ENCODE results near the gene NME5.
"Not testable (repeated sequence)": the region's sequence is repeated elsewhere in the genome, so short reads cannot be mapped to it uniquely, and the experiment has no call there.

NME5 gene

DNA sequence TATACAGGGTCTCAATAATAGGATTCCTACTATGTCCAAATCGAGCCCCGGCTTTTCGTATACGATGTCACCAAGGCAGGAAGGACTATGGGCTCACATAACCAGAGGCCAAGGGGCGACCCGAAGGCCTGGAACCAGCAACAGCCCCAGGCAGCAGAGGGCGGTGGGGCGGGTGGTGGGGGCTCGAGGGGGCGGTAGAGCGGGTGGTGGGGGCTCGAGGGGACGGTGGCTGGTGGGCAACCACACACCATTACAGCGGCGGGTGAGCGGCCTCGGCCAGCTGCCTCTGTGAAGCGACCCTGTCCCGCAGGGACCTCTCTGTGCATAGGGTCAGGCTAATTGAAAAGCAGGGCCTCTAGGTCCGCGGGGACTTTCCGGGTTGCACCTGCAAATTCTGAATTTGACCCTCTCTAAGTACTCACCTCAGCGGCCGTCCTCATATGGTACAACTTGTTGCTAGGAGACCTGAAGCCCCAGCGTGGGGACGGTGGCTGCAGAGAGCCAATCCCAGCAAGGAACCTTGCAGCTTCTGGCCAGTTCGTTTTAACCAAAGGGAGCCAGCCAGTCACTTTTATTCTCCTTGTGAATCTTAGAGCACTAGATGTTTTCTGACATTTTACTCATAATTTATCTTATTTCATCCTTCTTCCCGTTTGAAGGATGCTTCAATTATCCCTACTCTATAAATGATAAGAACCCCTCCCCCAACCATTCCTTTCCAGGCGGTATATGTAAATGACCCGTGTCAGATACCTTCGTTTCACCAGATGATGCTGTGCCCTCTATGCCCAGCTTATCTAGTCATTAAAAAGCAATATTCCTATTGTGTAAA, at the start of gene NME5:
Gene NME5, minus strand, starts transcription at position 480 of the 832 bp plus-strand sequence. CDS start 648 bp downstream, outside the sequence.
- DNase-seq: peak; percentile 18

GRCh38 chr5:138188626-138189025, 49.4 kb upstream of the NME5 start:
- DNase-seq: no peak

- no peak for DNase-seq
These were observed 46.8 kb upstream of the NME5 start for GRCh38 chr5:138186002-138186447.

DNA sequence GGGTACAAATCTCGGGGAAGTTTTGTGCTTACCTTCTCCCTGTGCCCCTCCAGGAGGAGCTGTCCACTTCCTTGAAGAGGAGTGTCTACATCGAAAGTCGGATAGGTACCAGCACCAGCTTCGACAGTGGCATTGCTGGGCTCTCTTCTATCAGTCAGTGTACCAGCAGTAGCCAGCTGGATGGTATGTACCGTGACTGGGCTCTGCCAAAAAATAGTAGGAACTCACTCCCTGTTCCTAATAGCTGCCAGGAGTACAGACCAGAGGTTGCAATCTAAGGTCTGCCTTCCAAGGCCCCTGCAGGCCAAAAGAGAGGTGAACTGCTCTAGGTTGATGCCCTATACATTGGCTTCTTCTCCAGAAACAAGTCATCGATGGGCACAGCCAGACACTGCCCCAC, 43.6 kb upstream of the NME5 start:
- DNase-seq: no peak

DNA sequence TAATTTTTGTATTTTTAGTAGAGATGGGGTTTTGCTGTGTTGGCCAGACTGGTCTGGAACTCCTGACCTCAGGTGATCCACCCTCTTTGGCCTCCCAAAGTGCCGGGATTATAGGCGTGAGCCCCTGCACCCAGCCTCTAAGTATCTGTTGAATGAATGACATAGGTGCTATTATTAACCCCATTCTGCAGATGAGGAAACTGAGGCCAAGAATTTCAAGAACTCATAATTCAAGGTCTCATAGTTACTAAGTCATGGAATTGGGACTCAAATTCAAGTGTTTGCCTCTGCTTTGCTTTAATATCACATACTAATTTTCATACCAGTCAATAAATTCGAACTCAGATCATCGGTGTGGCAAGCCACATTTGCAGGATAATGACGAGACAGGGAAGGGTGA, 41.6 kb upstream of the NME5 start:
- DNase-seq: no peak

DNA sequence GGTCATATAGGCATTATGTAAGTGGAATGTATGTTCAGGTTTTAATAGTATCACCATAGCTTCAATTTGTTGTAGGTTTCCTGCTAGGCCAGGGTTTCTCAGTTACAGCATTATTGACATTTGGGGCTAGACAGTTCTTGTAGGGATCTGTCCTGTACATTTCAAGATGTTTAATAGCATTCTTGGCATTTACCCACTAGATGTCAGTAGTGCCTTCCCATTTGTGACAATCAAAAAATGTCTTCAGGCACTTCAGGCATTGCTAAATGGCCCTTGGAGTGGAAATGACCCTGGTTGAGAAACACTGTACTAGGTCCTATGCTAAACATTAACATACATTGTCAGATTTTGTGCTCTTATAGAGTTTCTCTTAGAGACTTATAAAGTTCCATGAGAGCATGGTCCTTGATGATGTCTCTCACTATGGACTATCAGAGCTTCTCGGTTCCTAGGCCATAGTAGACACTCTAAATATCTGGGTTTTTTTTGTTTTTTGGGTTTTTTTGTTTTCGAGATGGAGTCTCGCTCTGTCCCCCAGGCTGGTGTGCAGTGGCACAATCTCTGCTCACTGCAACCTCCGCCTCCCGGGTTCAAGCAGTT, 41.1 kb upstream of the NME5 start:
- no peak for DNase-seq

- DNase-seq: no peak
These were observed 40.1 kb upstream of the NME5 start for GRCh38 chr5:138179277-138179857.

DNA sequence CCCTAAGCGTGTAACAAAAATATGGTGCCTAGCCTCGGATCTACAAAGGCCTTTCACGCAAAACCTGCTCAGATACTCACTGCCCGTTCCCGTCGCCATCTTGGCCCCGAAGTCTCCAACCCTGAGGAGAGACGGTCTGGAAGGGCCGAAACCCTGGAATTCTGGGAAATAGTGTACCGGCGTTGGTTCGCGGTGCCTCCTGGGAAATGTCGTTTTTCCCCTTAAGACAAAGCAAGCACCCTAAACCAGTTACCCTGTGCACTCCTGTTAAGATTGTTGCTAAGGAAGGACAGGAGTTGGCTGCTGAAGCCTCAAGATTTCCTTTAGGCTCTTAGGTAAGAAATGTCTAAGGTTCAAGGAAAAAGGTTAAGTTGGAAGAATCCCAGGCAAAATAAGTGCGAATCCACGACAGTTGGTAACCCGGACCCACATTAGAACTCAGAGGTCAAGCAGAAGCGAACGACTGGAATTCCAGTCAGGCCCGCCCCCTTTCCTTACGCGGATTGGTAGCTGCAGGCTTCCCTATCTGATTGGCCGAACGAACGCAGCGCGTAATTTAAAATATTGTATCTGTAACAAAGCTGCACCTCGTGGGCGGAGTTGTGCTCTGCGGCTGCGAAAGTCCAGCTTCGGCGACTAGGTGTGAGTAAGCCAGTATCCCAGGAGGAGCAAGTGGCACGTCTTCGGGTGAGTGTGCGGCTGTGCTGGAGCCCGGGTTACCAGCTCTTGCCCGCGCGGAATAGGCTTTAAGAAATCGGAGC, 39.5 kb upstream of the NME5 start, which contains the start of the genes BRD8 and KIF20A:
Gene BRD8, minus strand, starts transcription at position 115 of the 761 bp plus-strand sequence. Its CDS starts 16 bp downstream, at position 99.
Gene KIF20A, plus strand, starts transcription at position 597 of the 761 bp plus-strand sequence. CDS start 569 bp downstream, outside the sequence.
- DNase-seq: peak; percentile 96

- DNase-seq: no peak
These were observed 38.8 kb upstream of the NME5 start for GRCh38 chr5:138177941-138178515.

DNA sequence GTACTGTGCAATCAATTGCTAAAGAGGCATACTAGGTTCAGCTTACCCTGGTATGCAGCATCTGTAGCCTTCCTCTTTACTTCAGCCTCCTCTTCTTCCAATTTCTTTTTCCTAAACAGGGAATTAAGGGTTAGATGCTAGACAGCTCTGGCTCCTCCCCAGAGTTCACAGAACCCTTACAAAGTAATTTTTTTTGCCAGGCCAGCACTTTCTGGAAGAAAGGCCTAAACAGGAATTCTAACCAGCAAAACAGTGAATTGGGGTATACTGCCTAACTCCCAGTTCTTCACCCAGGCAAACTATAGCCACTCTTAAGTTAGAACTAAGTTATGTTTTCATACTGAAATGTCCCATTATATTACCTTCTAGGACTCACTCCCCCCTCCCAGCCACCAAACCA, 31.1 kb upstream of the NME5 start:
- no peak for DNase-seq

DNA sequence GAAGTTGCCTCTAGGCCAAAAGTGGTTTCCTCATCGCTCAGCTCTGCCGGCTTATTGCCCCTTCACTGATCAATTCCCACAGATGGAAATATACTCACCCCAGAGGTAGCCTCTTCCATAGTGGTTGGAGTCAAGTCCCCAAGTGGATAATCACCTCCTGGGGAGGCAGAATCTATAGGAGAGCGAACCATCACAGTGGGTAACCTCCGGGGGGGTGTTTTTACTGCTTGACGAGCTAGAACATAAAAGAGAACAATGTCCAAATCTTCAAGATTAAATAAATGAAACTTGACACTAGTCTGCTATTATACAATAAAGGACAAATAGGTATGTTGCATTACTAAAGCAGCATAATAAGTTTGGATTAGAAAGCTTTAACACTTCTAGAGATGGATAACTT, 29.9 kb upstream of the NME5 start:
- no peak for DNase-seq

DNA sequence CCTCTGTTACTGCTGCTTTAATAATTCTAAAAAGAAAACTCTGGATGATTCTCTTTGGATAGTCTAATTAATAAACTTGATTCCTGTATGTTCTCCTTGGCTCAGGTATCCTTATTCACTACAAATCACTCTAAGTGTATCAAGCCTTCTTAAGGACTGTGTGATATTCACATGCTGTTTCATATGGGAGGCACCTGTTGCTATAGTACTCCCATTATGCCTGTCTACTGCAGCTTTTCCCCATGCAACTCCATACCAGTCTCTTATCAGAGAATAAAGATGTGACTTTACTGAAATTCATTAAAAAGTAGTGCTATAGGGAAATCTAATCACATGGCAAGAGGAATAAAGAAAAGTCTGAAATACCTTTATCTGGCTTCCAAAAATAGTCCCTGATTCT, 24.5 kb upstream of the NME5 start:
- DNase-seq: no peak

GRCh38 chr5:138160706-138161105, 21.5 kb upstream of the NME5 start:
- no peak for DNase-seq

DNA sequence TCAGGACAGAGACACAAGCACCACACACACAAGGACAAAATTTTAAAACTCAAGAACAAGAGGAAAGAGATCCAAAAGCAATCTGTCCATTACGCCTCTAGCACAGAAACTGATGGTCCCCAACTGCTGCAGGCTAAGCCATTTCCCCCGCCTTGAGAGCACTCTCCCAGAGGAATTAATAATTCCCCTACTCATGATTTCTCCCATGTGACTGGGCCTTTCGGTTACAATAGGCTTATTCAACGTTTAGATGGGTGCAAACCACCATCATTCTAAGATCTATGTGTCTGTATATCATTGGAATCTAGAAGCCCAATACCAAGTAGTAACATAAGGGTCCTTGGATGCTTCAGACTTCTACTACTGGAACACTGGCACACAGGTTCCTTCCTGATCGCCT, 20.4 kb upstream of the NME5 start:
- DNase-seq: no peak

DNA sequence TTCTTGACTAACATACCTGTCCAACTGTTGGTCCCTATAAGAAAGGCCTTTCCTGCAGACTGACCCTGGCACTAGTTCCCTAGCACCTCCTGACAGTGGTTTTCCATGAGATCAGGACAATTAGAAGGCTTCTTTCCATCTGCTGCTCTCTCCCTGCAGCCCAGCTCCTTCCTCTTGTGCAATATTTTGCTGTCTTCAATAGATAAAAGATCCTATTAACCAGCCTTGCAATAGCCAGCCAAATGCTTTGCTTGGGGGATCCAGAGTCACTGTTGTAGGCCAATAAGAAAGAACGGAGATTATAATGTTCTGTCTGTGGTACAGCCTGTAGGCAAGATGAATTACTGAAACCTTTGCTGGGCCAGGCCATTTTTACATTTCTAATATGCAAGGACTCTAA, 18.4 kb upstream of the NME5 start:
- DNase-seq: no peak

DNA sequence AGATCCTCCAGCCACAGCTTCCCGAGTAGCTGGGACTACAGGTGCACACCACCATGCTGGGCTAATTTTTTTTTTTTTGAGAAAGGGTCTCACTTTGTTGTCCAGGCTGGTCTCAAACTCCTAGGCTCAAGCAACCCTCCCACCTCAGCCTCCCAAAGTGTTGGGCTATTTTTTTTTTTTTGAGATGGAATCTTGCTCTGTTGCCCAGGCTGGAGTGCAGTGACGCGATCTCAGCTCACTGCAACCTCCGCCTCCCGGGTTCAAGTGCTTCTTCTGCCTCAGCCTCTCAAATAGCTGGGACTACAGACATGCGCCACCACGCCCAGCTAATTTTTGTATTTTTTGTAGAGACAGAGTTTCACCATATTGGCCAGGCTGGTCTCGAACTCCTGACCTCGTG, 16.7 kb upstream of the NME5 start:
- not testable (repeated sequence) for DNase-seq

- no peak for DNase-seq
These were observed 10.3 kb upstream of the NME5 start for GRCh38 chr5:138149530-138149929.

GRCh38 chr5:138148811-138149210, 9.6 kb upstream of the NME5 start:
- no peak for DNase-seq

DNA sequence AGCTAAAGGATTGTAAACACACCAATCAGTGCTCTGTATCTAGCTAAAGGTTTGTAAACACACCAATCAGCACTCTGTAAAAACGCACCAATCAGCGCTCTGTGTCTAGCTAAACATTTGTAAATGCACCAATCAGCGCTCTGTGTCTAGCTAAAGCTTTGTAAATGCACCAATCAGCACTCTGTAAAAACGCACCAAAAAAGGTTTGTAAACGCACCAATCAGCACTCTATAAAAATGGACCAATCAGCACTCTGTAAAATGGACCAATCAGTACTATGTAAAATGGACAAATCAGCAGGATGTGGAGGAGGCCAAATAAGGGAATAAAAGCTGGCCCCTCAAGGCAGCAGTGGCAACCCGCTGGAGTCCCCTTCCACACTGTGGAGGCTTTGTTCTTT, 4.3 kb upstream of the NME5 start:
- DNase-seq: not testable (repeated sequence)

DNA sequence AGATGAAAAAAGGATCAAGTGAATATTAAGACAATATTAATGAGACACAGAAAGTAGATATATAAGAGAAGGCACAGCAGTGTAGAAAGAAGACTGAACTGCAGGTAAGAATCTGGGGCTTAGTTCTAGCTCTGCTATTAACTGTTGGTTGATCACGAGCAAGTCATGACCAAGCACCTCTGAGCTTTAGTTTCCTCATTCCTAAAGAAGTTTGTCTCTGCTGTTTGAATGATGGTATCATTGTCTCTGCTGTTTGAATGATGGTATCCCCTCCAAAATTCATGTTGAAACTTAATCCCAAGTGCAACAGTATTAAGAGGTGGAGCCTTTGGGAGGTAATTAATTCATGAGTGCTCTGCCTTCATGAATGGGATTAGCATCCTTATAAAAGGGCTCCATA, 2.5 kb upstream of the NME5 start:
- no peak for DNase-seq

- DNase-seq: no peak
These were observed 1.0 kb upstream of the NME5 start for GRCh38 chr5:138140268-138140667.

- no peak for DNase-seq
These were observed 508 bp upstream of the NME5 start for GRCh38 chr5:138139781-138140090.

DNA sequence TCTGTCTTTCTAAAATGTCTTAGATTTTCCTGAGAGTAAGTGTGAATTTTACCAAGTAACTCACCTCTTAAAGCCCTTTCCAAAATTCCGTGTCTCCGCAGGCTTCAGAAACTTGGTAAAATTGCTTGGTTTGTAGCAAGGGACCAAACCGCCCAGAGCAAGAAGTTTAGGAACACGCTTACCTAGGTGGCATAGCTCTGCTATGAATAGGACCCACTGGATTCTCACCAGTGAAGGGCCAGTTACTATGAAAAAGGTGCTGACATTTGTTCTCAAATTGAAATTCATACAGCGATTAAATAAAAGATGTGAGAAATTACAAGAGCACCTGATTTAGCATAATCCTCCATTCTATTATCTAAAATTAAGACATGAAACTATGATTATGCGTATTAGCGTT, 6.7 kb downstream of the NME5 start:
- no peak for DNase-seq

Data from NCI-H1048 (cell line).